CD4-positive, alpha-beta T cell treated with Interleukin-17A for 4 hours (primary cell): ENCODE data around the gene MACROD2.
"Not testable (repeated sequence)": the region's sequence is repeated elsewhere in the genome, so short reads cannot be mapped to it uniquely, and the experiment has no call there.

ENCODE experiments used
- DNase-seq: peaks from one replicate; pipeline ENCODE4 v3.0.0-alpha.2; 2020; ENCODE audit warnings: mixed read lengths

The MACROD2 gene

GRCh38 chr20:14889496-14890255 lies 894.4 kb downstream of the MACROD2 start:
- no peak for DNase-seq

DNA sequence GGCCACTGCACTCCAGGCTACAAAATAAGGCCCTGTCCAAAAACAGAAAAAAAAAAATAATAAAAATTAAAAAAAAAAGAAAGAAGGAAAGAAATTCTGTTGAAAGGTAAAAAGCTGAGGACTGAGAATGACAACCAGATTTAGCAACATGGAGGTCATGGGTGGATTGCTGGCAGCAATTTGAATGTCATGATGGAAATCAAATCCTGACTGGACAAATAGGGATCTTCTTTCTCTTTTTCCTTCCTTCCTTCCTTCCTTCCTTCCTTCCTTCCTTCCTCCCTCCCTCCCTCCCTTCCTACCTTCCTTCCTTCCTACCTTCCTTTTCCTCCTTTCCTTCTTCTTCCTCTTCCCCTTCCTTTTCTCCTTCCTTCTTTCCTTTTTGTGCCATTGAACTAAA lies 895.4 kb downstream of the MACROD2 start:
- DNase-seq: no peak

DNA sequence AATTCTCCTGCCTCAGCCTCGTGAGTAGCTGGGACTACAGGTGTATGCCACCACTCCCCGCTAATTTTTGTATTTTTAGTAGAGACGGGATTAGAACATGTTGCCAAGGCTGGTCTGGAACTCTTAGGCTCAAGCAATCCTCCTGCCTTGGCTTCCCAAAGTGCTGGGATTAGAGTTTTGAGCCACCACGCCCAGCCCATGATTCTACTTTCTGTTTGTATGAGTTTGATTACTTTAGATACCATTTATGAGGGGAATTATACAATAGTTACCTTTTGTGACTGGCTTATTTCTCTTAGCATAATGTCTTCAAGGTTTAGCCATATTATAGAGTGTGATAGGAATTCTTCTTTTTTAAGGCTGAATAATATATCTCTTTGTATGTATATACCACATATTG lies 897.5 kb downstream of the MACROD2 start:
- no peak for DNase-seq

- DNase-seq: no peak
Observed at GRCh38 chr20:14896569-14896968, 901.3 kb downstream of the MACROD2 start.

GRCh38 chr20:14897608-14898007 lies 902.3 kb downstream of the MACROD2 start:
- DNase-seq: no peak

GRCh38 chr20:14902432-14903089 lies 907.2 kb downstream of the MACROD2 start:
- no peak for DNase-seq

DNA sequence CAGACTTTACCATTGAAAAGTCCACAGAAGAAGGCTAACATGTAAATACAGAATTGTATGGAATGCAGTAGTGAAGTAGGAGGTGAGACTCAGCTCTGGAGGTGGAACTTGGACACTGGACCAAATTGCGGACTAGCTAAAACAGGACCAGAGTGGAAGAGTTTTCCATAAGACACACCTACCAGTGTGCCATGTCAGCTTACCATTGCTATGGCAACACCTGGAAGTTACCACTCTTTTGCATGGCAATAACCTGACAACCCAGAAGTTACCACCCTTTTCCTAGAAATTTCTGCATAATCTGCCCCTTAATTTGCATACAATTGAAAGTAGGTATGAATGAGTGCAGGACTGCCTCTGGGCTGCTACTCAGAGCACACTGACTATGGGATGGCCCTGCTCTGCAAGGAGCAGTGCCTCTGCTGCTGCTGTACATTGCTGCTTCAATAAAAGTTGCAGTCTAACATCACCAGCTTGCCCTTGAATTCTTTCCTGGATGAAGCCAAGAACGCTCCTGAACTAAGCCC lies 911.7 kb downstream of the MACROD2 start:
- DNase-seq: no peak

DNA sequence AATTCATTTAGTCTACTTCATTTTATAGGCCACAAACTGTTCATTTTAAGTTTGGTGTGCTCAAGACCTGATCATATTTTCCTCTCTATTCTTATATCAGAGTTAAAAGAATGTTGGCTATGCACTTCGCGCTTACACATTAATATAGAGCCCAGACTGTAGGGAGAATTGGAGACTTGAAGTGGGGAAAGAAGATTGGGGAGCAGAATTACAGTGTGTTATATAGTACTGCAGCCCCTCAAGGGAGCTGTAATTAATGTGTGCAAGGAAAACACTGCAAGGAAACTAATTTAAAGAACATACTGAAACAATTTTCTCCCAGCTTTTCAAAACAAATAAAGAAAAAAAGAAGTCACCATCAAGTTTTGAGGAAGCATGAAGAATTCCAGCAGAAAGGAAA lies 914.8 kb downstream of the MACROD2 start:
- DNase-seq: no peak

DNA sequence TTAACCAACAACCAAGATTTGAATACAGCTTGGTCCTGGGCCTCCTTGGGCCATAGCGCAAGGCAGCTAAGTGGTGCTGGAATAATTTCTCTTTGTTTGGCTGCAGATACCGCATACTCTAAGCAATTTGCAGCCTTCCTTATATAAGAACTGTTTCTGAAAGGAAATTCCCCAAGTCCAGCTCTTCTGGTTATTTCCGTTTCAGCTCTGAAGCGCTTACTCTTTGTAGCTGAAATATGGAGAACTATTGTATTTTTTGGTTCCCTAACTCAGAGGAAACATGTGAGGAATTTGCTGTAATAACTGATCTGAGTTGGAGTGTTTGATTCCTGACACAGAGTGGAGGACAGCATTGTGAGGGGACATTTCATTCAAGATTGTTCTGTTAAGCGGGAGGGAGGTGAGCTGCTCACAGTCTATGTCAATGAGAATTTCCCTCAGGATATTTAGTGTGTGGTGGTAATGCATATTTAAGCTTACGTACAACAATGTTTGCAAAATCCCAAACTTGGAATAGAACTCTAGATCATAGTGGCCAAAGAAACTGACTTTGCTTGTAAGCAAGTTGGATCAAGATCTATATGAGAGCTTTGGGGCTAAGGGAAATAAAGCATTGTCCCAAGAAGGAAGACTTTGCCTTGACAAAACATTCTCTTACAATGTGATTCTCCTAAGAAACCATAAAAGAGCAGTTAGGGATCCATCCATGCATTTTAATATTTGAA lies 918.7 kb downstream of the MACROD2 start:
- DNase-seq: no peak

- no peak for DNase-seq
Observed at GRCh38 chr20:14914633-14915032, 919.3 kb downstream of the MACROD2 start.

DNA sequence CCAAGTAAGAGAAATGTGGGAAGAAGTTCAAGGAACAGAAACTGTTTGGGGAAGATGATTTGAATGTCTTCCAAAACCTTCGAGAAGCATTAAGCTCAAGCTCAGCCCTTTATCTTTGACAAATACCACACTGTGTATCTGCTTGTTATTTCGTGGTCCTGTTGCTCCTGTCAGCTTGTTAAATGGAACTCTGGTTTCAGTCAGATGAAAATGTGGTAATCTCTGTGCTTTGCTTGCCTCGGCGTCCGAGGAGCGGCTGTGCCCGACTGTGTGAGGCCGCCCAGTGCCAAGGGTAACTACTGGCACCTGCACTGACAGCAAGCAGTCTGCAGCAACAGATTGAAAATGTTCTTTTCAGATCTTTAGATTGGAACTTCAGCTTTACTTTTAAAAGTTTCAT lies 920.0 kb downstream of the MACROD2 start:
- no peak for DNase-seq

GRCh38 chr20:14916360-14916920 lies 921.1 kb downstream of the MACROD2 start:
- DNase-seq: no peak

DNA sequence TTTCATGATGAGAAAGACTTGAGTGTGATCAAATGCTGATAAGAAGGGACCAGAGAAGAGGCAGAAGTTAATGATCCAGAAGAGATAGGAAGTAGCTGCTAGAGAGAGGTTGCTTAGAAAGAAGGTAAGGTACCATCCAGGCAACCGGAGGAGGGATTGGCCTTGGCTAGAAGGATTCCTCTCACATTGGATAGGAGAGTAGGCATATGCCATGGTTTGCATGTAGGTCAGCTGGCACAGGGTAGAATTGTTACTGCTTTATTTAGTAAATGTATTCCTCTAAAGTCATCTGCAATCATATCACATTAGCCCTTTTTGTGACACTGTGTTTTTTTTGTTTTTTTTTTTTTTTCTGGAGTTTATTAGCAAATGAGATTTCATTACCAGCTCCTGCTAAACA lies 923.0 kb downstream of the MACROD2 start:
- no peak for DNase-seq

DNA sequence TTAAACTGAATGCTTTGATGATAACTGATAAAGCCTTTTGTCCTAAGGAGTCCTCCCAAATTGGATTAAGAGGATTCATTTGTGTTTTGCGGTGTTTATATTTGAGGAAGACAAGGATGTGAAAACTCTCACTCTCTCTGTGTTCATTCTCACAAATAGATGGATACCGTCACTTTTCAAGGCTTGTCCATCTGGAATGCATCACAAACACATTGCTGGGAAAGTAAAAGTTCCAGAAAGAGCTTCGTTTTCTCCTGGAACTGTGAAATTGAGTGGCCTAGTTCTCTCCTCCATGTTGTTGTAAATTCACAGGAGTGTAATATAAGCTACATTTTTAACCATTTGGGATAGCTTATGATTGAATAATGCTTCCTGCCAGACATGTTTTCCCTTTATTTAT lies 923.7 kb downstream of the MACROD2 start:
- DNase-seq: no peak

- no peak for DNase-seq
Observed at GRCh38 chr20:14919501-14920081, 924.3 kb downstream of the MACROD2 start.

DNA sequence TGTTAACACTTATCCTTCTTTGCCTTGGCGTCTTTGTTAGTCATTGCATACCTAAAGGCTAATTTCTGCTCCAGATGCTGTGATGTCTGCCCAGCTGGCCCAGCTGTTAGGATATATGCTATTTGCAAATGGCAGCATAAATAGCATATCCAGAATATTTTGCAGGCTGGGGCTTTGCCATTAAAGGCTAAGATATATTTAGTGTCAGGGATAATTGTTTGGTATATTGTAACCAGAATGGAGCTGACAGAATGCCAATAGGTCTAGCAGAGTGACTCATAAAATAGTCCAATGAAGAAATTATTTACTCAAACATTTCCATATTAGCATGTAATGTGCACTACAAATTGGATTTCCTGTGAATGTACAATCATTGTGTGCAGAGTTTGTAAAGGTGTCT lies 926.2 kb downstream of the MACROD2 start:
- DNase-seq: no peak

DNA sequence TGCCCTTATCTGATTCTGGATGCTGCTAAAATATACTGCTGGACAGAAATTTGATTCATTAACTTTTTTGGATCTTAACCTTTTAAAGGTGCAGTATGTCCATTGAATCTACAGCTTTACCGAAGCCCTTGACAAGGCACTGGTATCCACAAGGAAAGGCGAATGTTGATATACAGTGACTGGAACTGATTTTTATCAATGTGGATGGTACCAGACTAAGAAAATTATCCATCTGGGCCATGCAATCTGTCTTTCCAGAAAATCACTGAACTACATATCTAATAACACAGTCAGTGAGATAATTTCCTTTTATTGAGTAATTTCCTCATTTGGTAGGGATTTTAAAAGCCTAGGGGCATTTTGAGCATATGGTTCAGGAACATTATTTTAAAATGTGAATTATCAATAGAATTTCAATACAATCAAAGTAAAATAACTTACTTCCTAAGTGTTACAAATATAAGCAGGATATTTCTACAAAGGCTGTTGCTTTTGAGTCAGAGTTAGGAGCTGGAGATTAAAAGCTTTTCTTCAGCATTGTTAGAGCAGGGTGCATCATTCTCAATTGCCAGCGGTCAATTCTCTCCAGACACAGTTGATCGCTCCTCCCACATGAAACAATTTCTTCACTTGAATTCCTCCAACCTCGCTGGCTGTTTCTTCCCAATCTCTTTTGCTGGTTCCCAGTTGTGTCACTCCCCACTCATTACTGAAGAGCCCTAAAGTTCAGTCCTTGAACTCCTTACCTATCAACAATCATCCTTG lies 927.4 kb downstream of the MACROD2 start:
- DNase-seq: no peak

DNA sequence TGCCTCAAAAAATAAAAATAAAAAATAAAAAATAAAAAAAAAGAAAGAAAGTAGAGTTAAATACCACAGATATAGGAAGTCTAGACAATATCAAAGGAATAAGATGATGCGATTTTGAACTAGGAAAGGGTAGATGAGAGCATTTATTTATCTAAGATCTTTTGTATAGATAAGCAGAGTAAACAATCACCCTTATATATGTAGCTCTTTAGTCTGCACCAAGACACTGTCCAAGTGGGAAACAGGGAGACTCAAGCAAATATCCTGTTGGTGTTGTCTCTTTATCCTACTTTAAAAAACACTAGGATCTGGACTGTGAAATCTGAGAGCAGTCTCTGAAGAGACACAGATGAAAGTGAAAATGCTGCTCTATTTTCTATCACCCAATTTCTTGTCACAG lies 929.1 kb downstream of the MACROD2 start:
- DNase-seq: no peak

DNA sequence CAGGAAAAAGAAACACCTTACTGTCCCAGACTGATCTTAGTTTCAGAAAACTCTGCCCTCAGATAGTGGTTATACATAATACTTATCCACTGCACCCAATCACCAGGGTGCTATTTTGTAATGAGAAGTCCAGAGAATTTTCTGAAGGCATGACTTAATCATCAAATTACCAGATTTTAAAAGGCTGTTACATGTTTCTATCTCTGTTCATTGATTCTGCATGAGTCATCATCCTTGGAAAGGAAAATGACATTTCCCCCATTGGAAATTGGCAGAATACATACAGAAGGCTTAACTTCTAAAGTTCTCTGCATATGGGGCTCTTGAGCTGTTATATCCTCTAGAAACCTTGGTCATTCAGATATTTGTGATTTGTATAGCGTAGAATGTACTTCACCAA lies 930.0 kb downstream of the MACROD2 start:
- DNase-seq: no peak

- DNase-seq: not testable (repeated sequence)
Observed at GRCh38 chr20:14926436-14926835, 931.1 kb downstream of the MACROD2 start.

DNA sequence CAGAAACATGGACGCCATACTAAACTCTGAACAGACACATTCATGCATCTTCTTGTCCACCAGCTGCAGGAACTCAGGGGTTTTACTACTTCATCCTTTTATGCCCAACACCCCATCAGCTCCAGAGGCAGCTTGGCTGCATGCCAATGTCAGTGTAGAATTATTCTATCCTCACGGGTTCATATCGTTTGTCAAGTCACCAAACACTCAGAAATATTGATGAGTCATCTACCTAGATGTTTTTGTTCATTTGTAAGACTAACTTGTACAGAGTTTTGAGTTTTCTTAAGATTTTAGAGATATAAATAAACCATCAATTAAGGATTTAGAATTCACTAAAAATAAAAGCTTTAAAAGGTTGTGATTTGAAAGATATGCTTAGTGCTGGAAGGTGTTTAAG lies 932.8 kb downstream of the MACROD2 start:
- DNase-seq: no peak

DNA sequence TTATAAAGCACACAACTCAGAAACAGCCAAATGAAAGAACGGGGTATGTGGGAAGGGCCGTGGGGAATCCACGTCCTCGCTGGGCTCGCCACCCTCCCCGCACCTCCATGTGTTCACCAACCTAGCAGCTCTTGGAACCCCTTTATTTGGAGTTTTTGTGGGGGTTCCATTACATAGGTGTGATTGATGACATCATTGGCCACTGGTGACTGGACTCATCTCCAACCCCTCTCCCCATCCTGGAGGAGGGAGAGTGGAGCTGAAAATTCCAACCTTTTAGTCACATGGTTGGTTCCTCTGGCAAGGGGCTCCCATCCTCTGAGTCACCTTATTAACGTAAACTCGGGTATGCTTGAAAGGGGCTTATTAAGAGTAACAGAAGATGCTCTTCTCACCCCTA lies 934.1 kb downstream of the MACROD2 start:
- DNase-seq: no peak
